ENCODE measurements around the gene KCNQ1. TPM values are rescaled to one million over a fixed set of nuclear protein-coding genes. Genes with fewer than 3 reads are reported as not detected.

The KCNQ1 gene
- total RNA-seq, 1 experiment from 2014 or later = 2.3 TPM

DNA sequence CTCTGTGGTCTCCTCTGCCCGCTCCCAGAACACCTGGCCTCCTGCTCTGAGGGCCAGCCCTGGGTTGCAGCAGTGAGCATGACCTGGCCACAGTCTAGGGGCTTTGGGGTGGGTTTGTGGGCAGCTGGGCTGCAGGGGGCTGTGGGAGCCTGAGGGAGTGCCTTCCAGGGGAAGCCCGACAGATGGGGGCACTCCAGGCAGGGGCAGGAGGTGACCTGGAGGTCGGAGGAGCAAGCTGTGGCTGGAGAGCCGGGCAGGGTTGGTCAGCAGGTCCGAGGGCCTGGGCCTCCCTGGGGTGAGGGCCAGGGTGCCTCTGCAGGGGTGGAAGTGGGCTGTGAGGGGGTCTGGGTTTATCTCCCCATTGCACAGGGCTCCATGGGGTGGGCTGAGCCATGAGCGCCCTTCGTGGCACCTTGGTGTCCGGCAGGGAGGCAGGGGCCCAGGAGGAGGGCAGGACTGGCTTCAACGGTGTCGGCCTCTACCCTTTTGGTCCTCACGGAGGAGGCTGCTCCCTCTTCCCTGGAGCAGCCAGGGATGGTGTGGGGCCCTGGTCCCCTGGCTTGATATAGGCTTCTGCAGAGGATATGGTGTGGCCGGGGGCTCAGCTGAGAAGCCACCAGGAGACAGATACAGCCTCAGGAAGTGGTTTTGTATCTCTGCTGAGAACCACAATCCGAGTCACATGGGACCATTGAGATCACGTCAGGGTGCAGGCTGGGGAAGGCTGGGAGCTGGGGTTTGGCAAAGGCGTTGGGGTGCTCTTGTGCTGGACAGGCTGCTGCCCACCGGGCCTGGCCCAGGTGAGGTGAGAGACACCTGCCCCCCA lies 22.3 kb downstream of the KCNQ1 start:
- H3K27me3 ChIP-seq (ENCODE audit: insufficient read depth, low read length) = peaks cover 5% of the 10 kb centered on the region; the same call in 1 of the 2 replicates

More for the DNA sequence above, 22.3 kb downstream of the KCNQ1 start:
- Histone ChIP-seq H3K18ac (ENCODE audit: insufficient read length, low read depth, low read length) (no peak overlapping the region), H4K91ac (ENCODE audit: insufficient read length, low read depth, low read length) (no peak overlapping the region), H3K56ac (ENCODE audit: insufficient read length, low read depth, low read length) (no peak overlapping the region), H4K5ac (ENCODE audit: insufficient read length, low read depth, low read length) (no peak overlapping the region), H2BK12ac (ENCODE audit: insufficient read length, low read depth, low read length) (no peak overlapping the region), H2BK20ac (ENCODE audit: low read depth, low read length, poor library complexity, severe bottlenecking) (no peak overlapping the region), H3K79me1 (ENCODE audit: insufficient read depth, low read depth, low read length, poor library complexity, severe bottlenecking) (no peaks in the 10 kb centered on the region), H3K4me1 (ENCODE audit: insufficient read depth, low read length) (no peaks in the 10 kb centered on the region), H3K9ac (ENCODE audit: extremely low read depth, insufficient read length, low read length) (no peak overlapping the region), H2BK120ac (ENCODE audit: low read depth, low read length, poor library complexity, severe bottlenecking) (no peak overlapping the region), H3K14ac (ENCODE audit: insufficient read depth, low read length) (no peak overlapping the region), H3T11ph (ENCODE audit: low read length) (no peak overlapping the region), H3K9me3 (ENCODE audit: control insufficient read depth, low read depth, low read length) (no peaks in the 10 kb centered on the region), H3K79me2 (ENCODE audit: insufficient read depth, low read length) (no peaks in the 10 kb centered on the region), H3K27ac (ENCODE audit: insufficient read length, low read depth, low read length) (no peak overlapping the region), H3K23ac (ENCODE audit: insufficient read length, low read depth, low read length) (no peak overlapping the region), H2AFZ (ENCODE audit: low read length) (no peak overlapping the region), H4K20me1 (ENCODE audit: control insufficient read depth, insufficient read depth, insufficient read length) (no peaks in the 10 kb centered on the region), H3K23me2 (ENCODE audit: insufficient read length, low read depth, low read length, poor library complexity, severe bottlenecking) (no peaks in the 10 kb centered on the region), H4K8ac (replicated peaks; ENCODE audit: insufficient read length, low read depth, low read length) (no peak overlapping the region), H3K4ac (ENCODE audit: low read depth, low read length) (no peak overlapping the region), H2AK5ac (ENCODE audit: insufficient read length, low read length) (no peak overlapping the region), H2BK5ac (ENCODE audit: insufficient read length, low read length) (no peak overlapping the region), H3K4me2 (ENCODE audit: insufficient read depth, insufficient read length, low read length) (no peak overlapping the region), H2BK15ac (ENCODE audit: low read depth, low read length) (no peak overlapping the region)
- Mint-ChIP-seq H3K4me1 (no peaks in the 10 kb centered on the region), H3K4me3 (no peak overlapping the region), H3K27me3 (ENCODE audit: low read depth) (peaks cover 82% of the 10 kb centered on the region), H3K36me3 (ENCODE audit: insufficient read depth in 1 of 3, low read depth in 3 of 3) (no peaks in the 10 kb centered on the region; a peak in 1 of 7 replicates), H3K9me3 (no peaks in the 10 kb centered on the region), H3K27ac (no peak overlapping the region)
- WGBS (ENCODE audit: extremely low coverage, insufficient read length, low lambda C conversion rate) = no CpG with 5 or more reads among the region's 16 CpGs
- DNase-seq = no peak
- TF ChIP-seq, protein P1, sequence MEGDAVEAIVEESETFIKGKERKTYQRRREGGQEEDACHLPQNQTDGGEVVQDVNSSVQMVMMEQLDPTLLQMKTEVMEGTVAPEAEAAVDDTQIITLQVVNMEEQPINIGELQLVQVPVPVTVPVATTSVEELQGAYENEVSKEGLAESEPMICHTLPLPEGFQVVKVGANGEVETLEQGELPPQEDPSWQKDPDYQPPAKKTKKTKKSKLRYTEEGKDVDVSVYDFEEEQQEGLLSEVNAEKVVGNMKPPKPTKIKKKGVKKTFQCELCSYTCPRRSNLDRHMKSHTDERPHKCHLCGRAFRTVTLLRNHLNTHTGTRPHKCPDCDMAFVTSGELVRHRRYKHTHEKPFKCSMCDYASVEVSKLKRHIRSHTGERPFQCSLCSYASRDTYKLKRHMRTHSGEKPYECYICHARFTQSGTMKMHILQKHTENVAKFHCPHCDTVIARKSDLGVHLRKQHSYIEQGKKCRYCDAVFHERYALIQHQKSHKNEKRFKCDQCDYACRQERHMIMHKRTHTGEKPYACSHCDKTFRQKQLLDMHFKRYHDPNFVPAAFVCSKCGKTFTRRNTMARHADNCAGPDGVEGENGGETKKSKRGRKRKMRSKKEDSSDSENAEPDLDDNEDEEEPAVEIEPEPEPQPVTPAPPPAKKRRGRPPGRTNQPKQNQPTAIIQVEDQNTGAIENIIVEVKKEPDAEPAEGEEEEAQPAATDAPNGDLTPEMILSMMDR (conservative IDR thresholded peaks at IDR 0.05) = no peak

All from H9 (cell line).